Measurements from ENCODE around the gene APBA2.
A peak's percentile ranks its signal among the peaks of the same experiment; 100 is the strongest.

Gene APBA2

GRCh38 chr15:29113336-29114220 is 227.8 kb downstream of the APBA2 start:
- H3K9ac ChIP-seq (ENCODE audit: low read length), result no peak overlapping the region
- H3K4me1 ChIP-seq (ENCODE audit: insufficient read depth, low read length, severe bottlenecking), result no peaks in the 10 kb centered on the region
- H3K4me2 ChIP-seq (ENCODE audit: low read length), result no peak overlapping the region
- no peak overlapping the region for H2AFZ ChIP-seq (ENCODE audit: low read length)
- no peaks in the 10 kb centered on the region for H3F3A ChIP-seq (ENCODE audit: insufficient read depth, low read length)
- H3K36me3 ChIP-seq (ENCODE audit: insufficient read depth, low read length), result no peaks in the 10 kb centered on the region
- H3K9me3 ChIP-seq (ENCODE audit: low read length), result no peaks in the 10 kb centered on the region
- H3K27me3 ChIP-seq (ENCODE audit: insufficient read depth, low read length), result no peaks in the 10 kb centered on the region
- H4K20me1 ChIP-seq (ENCODE audit: insufficient read depth, low read length), result no peaks in the 10 kb centered on the region
- no peaks in the 10 kb centered on the region for H3K9me2 ChIP-seq (ENCODE audit: low read depth, low read length)
- H3K27ac ChIP-seq (ENCODE audit: low read depth, low read length, poor library complexity, severe bottlenecking), result no peak overlapping the region
- no peaks in the 10 kb centered on the region for H3K79me2 ChIP-seq (ENCODE audit: insufficient read depth, low read length)
- no peak overlapping the region for H3K4me3 ChIP-seq (ENCODE audit: low read depth, low read length, poor library complexity, severe bottlenecking)
- TF ChIP-seq EZH2 (IDR thresholded peaks at IDR 0.05; ENCODE audit: borderline replicate concordance, low read length) (no peak), CTCF (IDR thresholded peaks at IDR 0.05; ENCODE audit: low read length) (no peak)

- Histone ChIP-seq H3F3A (ENCODE audit: insufficient read depth, low read length) (no peaks in the 10 kb centered on the region), H3K79me2 (ENCODE audit: insufficient read depth, low read length) (no peaks in the 10 kb centered on the region), H3K36me3 (ENCODE audit: insufficient read depth, low read length) (no peaks in the 10 kb centered on the region), H3K9me3 (ENCODE audit: low read length) (no peaks in the 10 kb centered on the region), H4K20me1 (ENCODE audit: insufficient read depth, low read length) (no peaks in the 10 kb centered on the region), H3K9ac (ENCODE audit: low read length) (no peak overlapping the region), H3K27ac (ENCODE audit: low read depth, low read length, poor library complexity, severe bottlenecking) (no peak overlapping the region), H2AFZ (ENCODE audit: low read length) (no peak overlapping the region), H3K4me2 (ENCODE audit: low read length) (no peak overlapping the region), H3K9me2 (ENCODE audit: low read depth, low read length) (no peaks in the 10 kb centered on the region), H3K4me3 (ENCODE audit: low read depth, low read length, poor library complexity, severe bottlenecking) (no peak overlapping the region), H3K27me3 (ENCODE audit: insufficient read depth, low read length) (no peaks in the 10 kb centered on the region), H3K4me1 (ENCODE audit: insufficient read depth, low read length, severe bottlenecking) (no peaks in the 10 kb centered on the region)
- peak; percentile 14; the same call in 1 of the 2 replicates for TF ChIP-seq CTCF (IDR thresholded peaks at IDR 0.05; ENCODE audit: low read length)
- no peak for TF ChIP-seq EZH2 (IDR thresholded peaks at IDR 0.05; ENCODE audit: borderline replicate concordance, low read length)
Observed at GRCh38 chr15:29114221-29115092, 228.7 kb downstream of the APBA2 start.

- TF ChIP-seq EZH2 (IDR thresholded peaks at IDR 0.05; ENCODE audit: borderline replicate concordance, low read length) (no peak), CTCF (IDR thresholded peaks at IDR 0.05; ENCODE audit: low read length) (no peak)
- Histone ChIP-seq H3K9me2 (ENCODE audit: low read depth, low read length) (no peaks in the 10 kb centered on the region), H3F3A (ENCODE audit: insufficient read depth, low read length) (no peaks in the 10 kb centered on the region), H2AFZ (ENCODE audit: low read length) (no peak overlapping the region), H4K20me1 (ENCODE audit: insufficient read depth, low read length) (no peaks in the 10 kb centered on the region), H3K4me3 (ENCODE audit: low read depth, low read length, poor library complexity, severe bottlenecking) (no peak overlapping the region), H3K4me2 (ENCODE audit: low read length) (no peak overlapping the region), H3K9ac (ENCODE audit: low read length) (no peak overlapping the region), H3K79me2 (ENCODE audit: insufficient read depth, low read length) (no peaks in the 10 kb centered on the region), H3K27me3 (ENCODE audit: insufficient read depth, low read length) (no peaks in the 10 kb centered on the region), H3K36me3 (ENCODE audit: insufficient read depth, low read length) (no peaks in the 10 kb centered on the region), H3K27ac (ENCODE audit: low read depth, low read length, poor library complexity, severe bottlenecking) (no peak overlapping the region), H3K9me3 (ENCODE audit: low read length) (no peaks in the 10 kb centered on the region), H3K4me1 (ENCODE audit: insufficient read depth, low read length, severe bottlenecking) (no peaks in the 10 kb centered on the region)
Observed at GRCh38 chr15:29115093-29115991, 229.6 kb downstream of the APBA2 start.

Measured in OCI-LY1 (cell line).